Measurements from ENCODE around the gene GRK4.

The GRK4 gene

GRCh38 chr4:3017504-3017903, 54.1 kb downstream of the GRK4 start:
- no peak for DNase-seq

GRCh38 chr4:3019145-3019846, 55.9 kb downstream of the GRK4 start:
- peak; percentile 20 for DNase-seq

GRCh38 chr4:3021127-3021526, 57.8 kb downstream of the GRK4 start:
- DNase-seq = no peak

GRCh38 chr4:3021627-3022026, 58.3 kb downstream of the GRK4 start:
- no peak for DNase-seq

- no peak for DNase-seq
Measured at GRCh38 chr4:3022112-3022511, 58.7 kb downstream of the GRK4 start.

GRCh38 chr4:3022651-3023050, 59.3 kb downstream of the GRK4 start:
- DNase-seq = no peak

GRCh38 chr4:3025881-3026280, 62.5 kb downstream of the GRK4 start:
- DNase-seq = no peak

- DNase-seq = no peak
Measured at GRCh38 chr4:3026540-3026939, 63.2 kb downstream of the GRK4 start.

GRCh38 chr4:3029464-3029863, 66.1 kb downstream of the GRK4 start:
- no peak for DNase-seq

GRCh38 chr4:3030566-3031356, 67.4 kb downstream of the GRK4 start:
- no peak for DNase-seq

GRCh38 chr4:3031357-3032082, 68.1 kb downstream of the GRK4 start:
- DNase-seq = no peak

- DNase-seq = no peak
Measured at GRCh38 chr4:3034231-3034630, 70.9 kb downstream of the GRK4 start.

- no peak for DNase-seq
Measured at GRCh38 chr4:3035249-3035648, 71.9 kb downstream of the GRK4 start.

GRCh38 chr4:3035674-3036073, 72.3 kb downstream of the GRK4 start:
- DNase-seq = no peak

GRCh38 chr4:3036131-3036952, 73.0 kb downstream of the GRK4 start:
- no peak for DNase-seq

- no peak for DNase-seq
Measured at GRCh38 chr4:3037957-3038461, 74.6 kb downstream of the GRK4 start.

GRCh38 chr4:3039706-3040366, 76.5 kb downstream of the GRK4 start:
- no peak for DNase-seq

GRCh38 chr4:3040452-3041191, 77.3 kb downstream of the GRK4 start:
- DNase-seq = no peak

GRCh38 chr4:3041192-3042142, 78.1 kb downstream of the GRK4 start:
- peak; percentile 64 for DNase-seq

- DNase-seq = no peak
Measured at GRCh38 chr4:3042226-3042625, 78.9 kb downstream of the GRK4 start.
